ENCODE data around the gene PRKCB. TPM values are rescaled to one million over a fixed set of nuclear protein-coding genes. Genes with fewer than 3 reads are reported as not detected.

PRKCB gene
- total and polyA plus RNA-seq, 3 donors from 2014 or later = 25.5 to 49.7 (median 26.6) TPM

DNA sequence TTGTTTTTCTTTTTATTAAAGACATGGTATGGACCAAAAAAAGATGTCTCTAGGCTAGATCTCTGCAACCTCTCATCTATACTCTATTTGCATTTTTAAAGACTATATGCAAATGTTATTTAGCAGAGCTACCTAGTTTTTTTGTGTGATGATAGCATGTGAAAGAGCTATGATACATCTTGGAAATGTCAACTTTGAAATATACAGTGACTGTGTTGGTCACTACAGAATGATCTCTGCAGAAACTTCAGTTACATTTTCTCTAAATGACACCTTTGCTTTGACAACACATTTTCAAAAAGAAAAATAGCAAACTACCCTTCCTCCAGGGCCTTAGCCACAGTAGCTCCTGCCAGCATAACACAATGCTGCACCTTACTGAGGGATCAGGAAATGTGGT, 86.6 kb downstream of the PRKCB start:
- Histone ChIP-seq H3K4me3 (no peak overlapping the region), H3K4me1 (no peaks in the 10 kb centered on the region), H3K36me3 (ENCODE audit: low read depth, missing control alignments) (no peaks in the 10 kb centered on the region), H3K27me3 (no peaks in the 10 kb centered on the region), H3K27ac (no peak overlapping the region), H3K9me3 (no peaks in the 10 kb centered on the region)
- intact Hi-C loops (cut with DNase I; ENCODE audit: low total_unique reads) = no loop called here
- DNase-seq = no peak
- no peak for TF ChIP-seq CTCF (IDR thresholded peaks at IDR 0.05)
- no peak for TF ChIP-seq POLR2A (IDR thresholded peaks at IDR 0.05)

DNA sequence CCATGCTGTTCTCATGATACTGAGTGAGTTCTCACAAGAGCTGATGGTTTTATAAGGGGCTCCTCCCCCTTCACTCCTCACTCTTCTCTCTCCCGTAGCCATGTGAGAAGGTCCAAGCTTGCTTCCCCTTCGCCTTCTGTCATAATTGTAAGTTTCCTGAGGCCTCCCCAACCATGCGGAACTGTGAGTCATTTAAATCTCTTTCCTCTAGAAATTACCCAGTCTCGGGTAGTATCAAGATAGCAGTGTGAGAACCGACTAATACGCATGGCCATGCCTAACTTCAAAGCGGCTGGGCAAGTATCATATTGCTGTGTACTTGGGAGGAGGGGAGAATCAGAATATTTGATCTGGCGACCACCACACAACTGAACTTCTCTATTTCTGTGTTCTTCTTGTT, 88.3 kb downstream of the PRKCB start:
- H3K27ac ChIP-seq = no peak overlapping the region
- H3K9me3 ChIP-seq = no peaks in the 10 kb centered on the region
- TF ChIP-seq POLR2A (IDR thresholded peaks at IDR 0.05) (no peak), CTCF (IDR thresholded peaks at IDR 0.05) (no peak)
- intact Hi-C loops (cut with DNase I; ENCODE audit: low total_unique reads) = no loop called here
- no peak overlapping the region for H3K4me3 ChIP-seq
- H3K4me1 ChIP-seq = no peaks in the 10 kb centered on the region
- no peaks in the 10 kb centered on the region for H3K36me3 ChIP-seq (ENCODE audit: low read depth, missing control alignments)
- 82 to 83% methylated on average over 8 of the region's 8 CpGs for WGBS, 2 donors
- DNase-seq = no peak
- no peaks in the 10 kb centered on the region for H3K27me3 ChIP-seq

DNA sequence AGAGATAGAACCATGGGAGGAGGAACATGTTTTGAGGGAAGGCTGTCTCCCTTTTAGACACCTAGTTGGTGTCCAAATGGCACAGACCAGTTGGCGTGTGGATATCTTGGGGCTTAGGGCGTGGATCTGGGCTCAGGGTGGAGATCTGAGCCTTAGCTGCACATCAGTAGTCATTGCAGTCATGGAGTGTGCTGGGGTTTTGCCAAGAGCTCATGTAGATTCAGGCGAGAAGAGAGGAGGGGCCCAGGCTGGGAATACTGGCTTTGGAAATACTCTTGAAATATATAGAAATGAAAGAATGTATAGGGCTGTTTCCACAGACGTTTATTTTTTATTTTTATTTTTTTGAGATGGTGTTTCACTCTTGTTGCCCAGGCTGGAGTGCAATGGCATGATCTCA, 92.0 kb downstream of the PRKCB start:
- Histone ChIP-seq H3K27me3 (no peaks in the 10 kb centered on the region), H3K4me3 (no peak overlapping the region), H3K9me3 (no peaks in the 10 kb centered on the region), H3K27ac (no peak overlapping the region), H3K4me1 (no peaks in the 10 kb centered on the region), H3K36me3 (ENCODE audit: low read depth, missing control alignments) (no peaks in the 10 kb centered on the region)
- TF ChIP-seq CTCF (IDR thresholded peaks at IDR 0.05) = no peak
- TF ChIP-seq POLR2A (IDR thresholded peaks at IDR 0.05) = no peak
- DNase-seq = no peak
- 41% methylated on average over 4 of the region's 4 CpGs for WGBS, 2 donors
- intact Hi-C loops (cut with DNase I; ENCODE audit: low total_unique reads) = no loop called here

- TF ChIP-seq CTCF (IDR thresholded peaks at IDR 0.05) (no peak), POLR2A (IDR thresholded peaks at IDR 0.05) (no peak)
- H3K27ac ChIP-seq = no peak overlapping the region
- DNase-seq = no peak
- H3K4me1 ChIP-seq = no peaks in the 10 kb centered on the region
- no peaks in the 10 kb centered on the region for H3K9me3 ChIP-seq
- H3K27me3 ChIP-seq = no peaks in the 10 kb centered on the region
- intact Hi-C loops (cut with DNase I; ENCODE audit: low total_unique reads) = no loop called here
- 87 to 90% methylated on average over 4 of the region's 4 CpGs for WGBS, 2 donors
- H3K36me3 ChIP-seq (ENCODE audit: low read depth, missing control alignments) = no peaks in the 10 kb centered on the region
- no peak overlapping the region for H3K4me3 ChIP-seq
These were observed 93.5 kb downstream of the PRKCB start for GRCh38 chr16:23929237-23929636.

DNA sequence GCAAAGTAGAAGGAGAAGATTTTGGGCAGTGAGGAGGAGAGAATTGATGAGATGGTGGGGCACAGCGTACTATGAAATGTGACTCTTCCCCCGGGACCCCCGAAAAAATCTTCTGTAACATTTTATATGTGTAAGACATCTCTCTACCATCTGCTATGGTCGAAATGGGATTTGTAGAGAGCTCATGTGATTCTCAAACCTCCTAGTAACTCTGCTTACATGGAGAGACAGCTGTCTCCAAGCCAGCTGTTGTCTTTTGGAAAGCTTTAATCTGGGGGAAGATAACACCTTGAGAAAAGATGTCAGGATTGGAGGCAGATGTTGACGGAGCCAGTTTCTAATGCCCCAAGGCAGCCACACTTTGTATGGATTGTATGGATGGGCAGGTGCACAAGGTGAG, 94.1 kb downstream of the PRKCB start:
- H3K36me3 ChIP-seq (ENCODE audit: low read depth, missing control alignments) = no peaks in the 10 kb centered on the region
- 83% methylated on average over 5 of the region's 5 CpGs for WGBS, 2 donors
- intact Hi-C loops (cut with DNase I; ENCODE audit: low total_unique reads) = no loop called here
- no peaks in the 10 kb centered on the region for H3K27me3 ChIP-seq
- TF ChIP-seq CTCF (IDR thresholded peaks at IDR 0.05) (no peak), POLR2A (IDR thresholded peaks at IDR 0.05) (no peak)
- no peaks in the 10 kb centered on the region for H3K4me1 ChIP-seq
- no peak overlapping the region for H3K27ac ChIP-seq
- no peak overlapping the region for H3K4me3 ChIP-seq
- H3K9me3 ChIP-seq = no peaks in the 10 kb centered on the region
- no peak for DNase-seq

Measured in testis (tissue), 3 donors.